22Rv1 (cell line): ENCODE measurements around the gene THOC6.

Experiments
- H3K27ac ChIP-seq: fragments of 450-650 bp; 2 replicates; pipeline ENCODE4 v1.5.1; 2017
- ZFX ChIP-seq: fragments of 450-650 bp; IDR thresholded peaks from 2 replicates; pipeline ENCODE4 v1.6.1; 2017; ENCODE audit warnings: antibody characterized with exemption, borderline replicate concordance
- TF ChIP-seq, protein P1 (sequence below): fragments of 450-650 bp; IDR thresholded peaks from 2 replicates; pipeline ENCODE4 v1.5.1; 2017; ENCODE audit warnings: mild to moderate bottlenecking

THOC6 gene

GRCh38 chr16:3017344-3017743, 6.5 kb upstream of the THOC6 start:
- no peak overlapping the region for H3K27ac ChIP-seq
- no peak for TF ChIP-seq ZFX
- TF ChIP-seq, protein P1, sequence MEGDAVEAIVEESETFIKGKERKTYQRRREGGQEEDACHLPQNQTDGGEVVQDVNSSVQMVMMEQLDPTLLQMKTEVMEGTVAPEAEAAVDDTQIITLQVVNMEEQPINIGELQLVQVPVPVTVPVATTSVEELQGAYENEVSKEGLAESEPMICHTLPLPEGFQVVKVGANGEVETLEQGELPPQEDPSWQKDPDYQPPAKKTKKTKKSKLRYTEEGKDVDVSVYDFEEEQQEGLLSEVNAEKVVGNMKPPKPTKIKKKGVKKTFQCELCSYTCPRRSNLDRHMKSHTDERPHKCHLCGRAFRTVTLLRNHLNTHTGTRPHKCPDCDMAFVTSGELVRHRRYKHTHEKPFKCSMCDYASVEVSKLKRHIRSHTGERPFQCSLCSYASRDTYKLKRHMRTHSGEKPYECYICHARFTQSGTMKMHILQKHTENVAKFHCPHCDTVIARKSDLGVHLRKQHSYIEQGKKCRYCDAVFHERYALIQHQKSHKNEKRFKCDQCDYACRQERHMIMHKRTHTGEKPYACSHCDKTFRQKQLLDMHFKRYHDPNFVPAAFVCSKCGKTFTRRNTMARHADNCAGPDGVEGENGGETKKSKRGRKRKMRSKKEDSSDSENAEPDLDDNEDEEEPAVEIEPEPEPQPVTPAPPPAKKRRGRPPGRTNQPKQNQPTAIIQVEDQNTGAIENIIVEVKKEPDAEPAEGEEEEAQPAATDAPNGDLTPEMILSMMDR, result no peak

DNA sequence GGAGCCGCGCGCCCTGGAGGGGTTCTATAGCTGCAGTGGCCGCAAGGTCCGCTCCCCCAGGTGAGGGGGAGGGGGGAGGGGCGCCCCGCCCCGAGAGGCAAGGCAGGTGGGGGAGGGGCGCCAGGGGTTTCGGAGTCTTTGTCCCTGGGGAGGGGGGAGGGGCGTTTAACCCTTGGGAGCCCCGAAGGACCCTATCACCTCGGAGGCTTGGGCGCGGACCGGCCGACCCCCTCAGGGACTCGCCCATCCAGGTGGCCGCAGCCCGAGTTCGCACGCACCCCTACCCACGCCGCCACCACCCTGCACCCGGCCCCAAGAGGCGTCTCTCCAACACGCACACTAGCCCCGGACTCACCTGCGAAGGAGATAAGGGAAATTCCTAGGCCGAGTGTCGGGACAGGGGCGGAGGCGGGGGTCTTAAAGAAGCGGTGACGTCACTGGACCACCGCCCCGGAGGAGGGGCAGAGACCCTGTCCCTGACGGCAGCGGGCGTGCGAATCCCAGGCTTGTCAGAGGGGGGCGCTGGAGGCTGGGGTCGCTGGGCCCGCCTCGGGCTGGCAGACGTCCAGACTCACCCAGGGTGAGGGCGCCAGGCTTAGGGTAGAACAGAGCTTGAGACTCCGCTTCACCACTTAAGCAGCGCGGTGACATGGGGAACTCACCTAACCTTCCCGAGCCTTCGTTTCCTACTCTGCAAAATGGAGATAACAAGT, 5.9 kb upstream of the THOC6 start, which contains the start of gene CLDN6:
Gene CLDN6, minus strand, starts transcription at position 390 of the 713 bp plus-strand sequence. CDS start 2,162 bp downstream, outside the sequence.
- no peak within 1 kb of the TSS for H3K27ac ChIP-seq
- TF ChIP-seq ZFX, result no peak
- TF ChIP-seq, protein P1, result peak; percentile 41

DNA sequence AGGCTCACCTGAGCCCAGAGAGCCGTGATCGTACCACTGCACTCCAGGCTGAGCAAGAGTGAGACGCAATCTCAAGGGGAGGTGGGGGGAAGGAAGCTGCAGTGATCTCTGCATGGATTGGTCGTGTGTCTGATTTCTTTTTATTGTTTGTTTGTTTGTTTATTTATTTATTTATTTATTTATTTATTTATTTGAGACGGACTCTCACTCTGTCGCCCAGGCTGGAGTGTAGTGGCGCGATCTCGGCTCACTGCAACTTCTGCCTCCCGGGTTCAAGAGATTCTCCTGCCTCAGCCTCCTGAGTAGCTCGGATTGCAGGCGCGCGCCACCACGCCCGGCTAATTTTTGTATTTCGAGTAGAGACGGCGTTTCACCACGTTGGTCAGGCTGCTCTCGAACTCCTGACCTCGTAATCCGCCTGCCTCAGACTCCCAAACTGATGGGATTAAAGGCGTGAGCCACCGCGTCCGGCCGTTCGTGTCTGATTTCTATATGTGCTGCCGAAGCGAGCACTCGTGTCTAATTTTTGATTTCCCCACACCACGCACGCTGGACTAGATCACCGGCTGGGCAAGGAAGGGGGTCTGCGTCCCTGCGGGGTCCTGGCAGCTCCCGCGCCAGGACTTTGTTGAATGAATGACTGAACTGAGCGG, 4.1 kb upstream of the THOC6 start:
- TF ChIP-seq, protein P1, result no peak
- TF ChIP-seq ZFX, result no peak

DNA sequence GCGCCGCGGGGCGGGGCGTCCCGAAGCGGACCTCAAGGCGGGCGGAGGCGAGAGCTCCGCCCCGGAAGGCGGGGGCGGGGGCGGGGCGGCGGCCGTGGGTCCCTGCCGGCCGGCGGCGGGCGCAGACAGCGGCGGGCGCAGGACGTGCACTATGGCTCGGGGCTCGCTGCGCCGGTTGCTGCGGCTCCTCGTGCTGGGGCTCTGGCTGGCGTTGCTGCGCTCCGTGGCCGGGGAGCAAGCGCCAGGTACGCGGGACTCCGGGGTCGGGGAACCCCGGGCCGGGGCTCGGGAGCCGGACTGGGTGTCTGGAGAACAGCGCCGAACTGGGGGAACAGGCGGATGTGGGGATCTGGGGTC, 3.6 kb upstream of the THOC6 start, which contains the start of gene TNFRSF12A:
Gene TNFRSF12A, plus strand, starts transcription at position 122 of the 357 bp plus-strand sequence. Its CDS starts 30 bp downstream, at position 152.
- TF ChIP-seq ZFX, result no peak
- TF ChIP-seq, protein P1, result peak; percentile 9; the same call in 1 of the 2 replicates
- H3K27ac ChIP-seq, result peak within 1 kb of the TSS; percentile 88

More for the DNA sequence above, 4.1 kb upstream of the THOC6 start:
- peak overlapping the region; percentile 88 for H3K27ac ChIP-seq

- H3K27ac ChIP-seq, result peak overlapping the region; percentile 88
- no peak for TF ChIP-seq ZFX
- TF ChIP-seq, protein P1, result no peak
These were observed 3.0 kb upstream of the THOC6 start for GRCh38 chr16:3020604-3021448.

DNA sequence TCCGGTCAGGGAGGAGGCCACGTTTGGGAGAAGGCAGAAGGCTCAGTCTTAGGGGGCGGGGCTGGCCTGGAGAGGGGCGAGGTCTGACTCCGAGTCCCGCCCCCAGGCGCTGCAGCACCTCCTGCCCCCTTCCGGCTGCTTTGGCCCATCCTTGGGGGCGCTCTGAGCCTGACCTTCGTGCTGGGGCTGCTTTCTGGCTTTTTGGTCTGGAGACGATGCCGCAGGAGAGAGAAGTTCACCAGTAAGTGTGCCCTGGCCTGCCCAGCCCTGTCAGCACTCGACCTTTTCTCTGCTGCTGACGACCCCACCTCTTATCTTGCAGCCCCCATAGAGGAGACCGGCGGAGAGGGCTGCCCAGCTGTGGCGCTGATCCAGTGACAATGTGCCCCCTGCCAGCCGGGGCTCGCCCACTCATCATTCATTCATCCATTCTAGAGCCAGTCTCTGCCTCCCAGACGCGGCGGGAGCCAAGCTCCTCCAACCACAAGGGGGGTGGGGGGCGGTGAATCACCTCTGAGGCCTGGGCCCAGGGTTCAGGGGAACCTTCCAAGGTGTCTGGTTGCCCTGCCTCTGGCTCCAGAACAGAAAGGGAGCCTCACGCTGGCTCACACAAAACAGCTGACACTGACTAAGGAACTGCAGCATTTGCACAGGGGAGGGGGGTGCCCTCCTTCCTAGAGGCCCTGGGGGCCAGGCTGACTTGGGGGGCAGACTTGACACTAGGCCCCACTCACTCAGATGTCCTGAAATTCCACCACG, 2.2 kb upstream of the THOC6 start:
- H3K27ac ChIP-seq, result peak overlapping the region; percentile 88
- TF ChIP-seq, protein P1, result peak; percentile 51
- TF ChIP-seq ZFX, result no peak
